H9 (cell line): ENCODE measurements around the gene ACER3. TPM values are rescaled to one million over a fixed set of nuclear protein-coding genes. Genes with fewer than 3 reads are reported as not detected.
A peak's percentile ranks its signal among the peaks of the same experiment; 100 is the strongest.

Experiments used
- DNase-seq: peaks from one replicate; pipeline ENCODE4 v3.0.0-alpha.2; 2017
- H2AFZ ChIP-seq: one replicate; pipeline ENCODE4 v1.6.1; 2013; ENCODE audit warnings: mild to moderate bottlenecking, low read length, control low read depth, moderate library complexity
- H2AK5ac ChIP-seq: 2 replicates; pipeline ENCODE4 v1.6.1; 2013; ENCODE audit warnings: low read length, control low read depth, mixed read lengths; ENCODE audit not compliant: insufficient read length
- H2BK120ac ChIP-seq: one replicate; pipeline ENCODE4 v1.6.1; 2013; ENCODE audit warnings: low read depth, mild to moderate bottlenecking, low read length, control low read depth, inconsistent platforms; ENCODE audit not compliant: poor library complexity, severe bottlenecking
- H2BK12ac ChIP-seq: 2 replicates; pipeline ENCODE4 v1.6.1; 2013; ENCODE audit warnings: low read length, control low read depth, mixed read lengths, low read depth; ENCODE audit not compliant: insufficient read length
- H2BK15ac ChIP-seq: 2 replicates; pipeline ENCODE4 v1.6.1; 2013; ENCODE audit warnings: low read depth, low read length, control low read depth
- H2BK20ac ChIP-seq: one replicate; pipeline ENCODE4 v1.6.1; 2013; ENCODE audit warnings: low read depth, mild to moderate bottlenecking, low read length, control low read depth, inconsistent platforms; ENCODE audit not compliant: poor library complexity, severe bottlenecking
- H2BK5ac ChIP-seq: 2 replicates; pipeline ENCODE4 v1.6.1; 2013; ENCODE audit warnings: low read length, control low read depth, mixed read lengths; ENCODE audit not compliant: insufficient read length
- H3K14ac ChIP-seq: 2 replicates; pipeline ENCODE4 v1.6.1; 2013; ENCODE audit warnings: low read length, control low read depth; ENCODE audit not compliant: insufficient read depth
- H3K18ac ChIP-seq: 2 replicates; pipeline ENCODE4 v1.6.1; 2013; ENCODE audit warnings: low read depth, mild to moderate bottlenecking, mixed read lengths, low read length, control low read depth; ENCODE audit not compliant: insufficient read length
- H3K23ac ChIP-seq: 2 replicates; pipeline ENCODE4 v1.6.1; 2013; ENCODE audit warnings: low read length, control low read depth, mixed read lengths, low read depth; ENCODE audit not compliant: insufficient read length
- H3K23me2 ChIP-seq: 2 replicates; pipeline ENCODE4 v1.6.1; 2013; ENCODE audit warnings: low read depth, mild to moderate bottlenecking, mixed read lengths, low read length, control low read depth; ENCODE audit not compliant: insufficient read length, poor library complexity, severe bottlenecking
- H3K27ac ChIP-seq: 2 replicates; pipeline ENCODE4 v1.5.1; 2013; ENCODE audit warnings: low read length, control low read depth, mixed read lengths, low read depth; ENCODE audit not compliant: insufficient read length
- H3K27me3 ChIP-seq: 2 replicates; pipeline ENCODE4 v1.6.1; 2013; ENCODE audit warnings: low read length, control low read depth, inconsistent platforms; ENCODE audit not compliant: insufficient read depth
- H3K4ac ChIP-seq: 2 replicates; pipeline ENCODE4 v1.6.1; 2013; ENCODE audit warnings: low read depth, mild to moderate bottlenecking, control low read depth, inconsistent platforms, low read length, moderate library complexity
- H3K4me1 ChIP-seq: 2 replicates; pipeline ENCODE4 v1.6.1; 2013; ENCODE audit warnings: low read length, control low read depth, inconsistent platforms; ENCODE audit not compliant: insufficient read depth
- H3K4me2 ChIP-seq: 2 replicates; pipeline ENCODE4 v1.6.1; 2013; ENCODE audit warnings: low read length, control low read depth, mixed read lengths; ENCODE audit not compliant: insufficient read length, insufficient read depth
- H3K56ac ChIP-seq: 2 replicates; pipeline ENCODE4 v1.6.1; 2013; ENCODE audit warnings: low read depth, mild to moderate bottlenecking, mixed read lengths, low read length, control low read depth; ENCODE audit not compliant: insufficient read length
- H3K79me1 ChIP-seq: 2 replicates; pipeline ENCODE4 v1.6.1; 2013; ENCODE audit warnings: low read depth, mild to moderate bottlenecking, moderate library complexity, low read length, control low read depth, inconsistent platforms; ENCODE audit not compliant: insufficient read depth, poor library complexity, severe bottlenecking
- H3K79me2 ChIP-seq: 2 replicates; pipeline ENCODE4 v1.6.1; 2013; ENCODE audit warnings: low read length, control low read depth, inconsistent platforms; ENCODE audit not compliant: insufficient read depth
- H3K9ac ChIP-seq: 2 replicates; pipeline ENCODE4 v1.6.1; 2013; ENCODE audit warnings: low read length, control low read depth, mixed read lengths; ENCODE audit not compliant: insufficient read length; ENCODE audit errors: extremely low read depth
- H3K9me3 ChIP-seq: one replicate; pipeline ENCODE4 v1.6.1; 2013; ENCODE audit warnings: low read depth, low read length, inconsistent platforms; ENCODE audit not compliant: control insufficient read depth
- H3T11ph ChIP-seq: one replicate; pipeline ENCODE4 v1.6.1; 2013; ENCODE audit warnings: mild to moderate bottlenecking, low read length, control low read depth, inconsistent platforms
- H4K20me1 ChIP-seq: one replicate; pipeline ENCODE4 v1.6.1; 2013; ENCODE audit not compliant: control insufficient read depth, insufficient read length, insufficient read depth
- H4K5ac ChIP-seq: 2 replicates; pipeline ENCODE4 v1.6.1; 2013; ENCODE audit warnings: low read depth, mild to moderate bottlenecking, mixed read lengths, low read length, control low read depth; ENCODE audit not compliant: insufficient read length
- H4K8ac ChIP-seq: replicated peaks from 2 replicates; pipeline ENCODE4 v1.6.1; 2013; ENCODE audit warnings: low read length, control low read depth, mixed read lengths, low read depth; ENCODE audit not compliant: insufficient read length
- H4K91ac ChIP-seq: 2 replicates; pipeline ENCODE4 v1.6.1; 2013; ENCODE audit warnings: low read depth, mild to moderate bottlenecking, moderate library complexity, mixed read lengths, low read length, control low read depth; ENCODE audit not compliant: insufficient read length
- H3K27ac Mint-ChIP-seq, 3 experiments: 2 replicates in 2 of 3; 3 replicates in 1 of 3; pipeline ENCODE4 v1.8.0; 2020 to 2021; ENCODE audit warnings: mixed read lengths in 3 of 3, mild to moderate bottlenecking in 1 of 3, moderate library complexity in 1 of 3
- H3K27me3 Mint-ChIP-seq: 2 replicates; pipeline ENCODE4 v1.8.0; 2021; ENCODE audit warnings: low read depth, mild to moderate bottlenecking, moderate library complexity, mixed read lengths
- H3K36me3 Mint-ChIP-seq, 3 experiments: 2 replicates in 2 of 3; 3 replicates in 1 of 3; pipeline ENCODE4 v1.8.0; 2020 to 2021; ENCODE audit warnings: low read depth in 3 of 3, mixed read lengths in 3 of 3; ENCODE audit not compliant: insufficient read depth in 1 of 3
- H3K4me1 Mint-ChIP-seq, 2 experiments: 2 replicates each; pipeline ENCODE4 v1.8.0; 2020; ENCODE audit warnings: mixed read lengths in 2 of 2
- H3K4me3 Mint-ChIP-seq, 2 experiments: 2 replicates in 1 of 2; 3 replicates in 1 of 2; pipeline ENCODE4 v1.8.0; 2020 to 2021; ENCODE audit warnings: mild to moderate bottlenecking in 2 of 2, mixed read lengths in 2 of 2, moderate library complexity in 1 of 2
- H3K9me3 Mint-ChIP-seq, 2 experiments: 2 replicates in 1 of 2; 3 replicates in 1 of 2; pipeline ENCODE4 v1.8.0; 2020; ENCODE audit warnings: mild to moderate bottlenecking in 2 of 2, mixed read lengths in 2 of 2, moderate library complexity in 1 of 2
- CTCF ChIP-seq: fragments of 200-600 bp; sonication (generic); conservative IDR thresholded peaks from 3 replicates; pipeline ENCODE4 v1.8.0; 2021; ENCODE audit warnings: antibody characterized with exemption, mild to moderate bottlenecking
- WGBS: extraction: QIAGEN DNeasy Blood & Tissue Kit; methylation state at CpG from one replicate; pipeline ENCODE4 v1.1.7; 2013; ENCODE audit warnings: missing lambda C conversion rate, low lambda C conversion rate, mixed read lengths; ENCODE audit not compliant: insufficient read length; ENCODE audit errors: extremely low coverage; 5-methylcytosine and 5-hydroxymethylcytosine counted together
- total RNA-seq: library from RNA; stranded (reverse); gene quantifications from 2 replicates; pipeline ENCODE4 v1.2.1, GENCODE V29; 2021

Gene ACER3
- total RNA-seq, 1 experiment from 2014 or later: 14.7 TPM

GRCh38 chr11:77066229-77067042 is 205.7 kb downstream of the ACER3 start, which contains the start of gene CAPN5:
TSS of gene CAPN5 (plus strand) at chr11:77066971. CDS start at chr11:77084887, 17,916 bp downstream.
- no peak within 1 kb of the TSS for H3K56ac ChIP-seq
- no peaks in the 10 kb centered on the region for H3K27me3 ChIP-seq
- Mint-ChIP-seq H3K9me3 (peaks cover 2 to 3% of the 10 kb centered on the region in 2 experiments; a peak in 2 of 5 replicates), H3K27ac (peak within 1 kb of the TSS in 1 of 3 experiments; percentile 68; a peak in 1 of 7 replicates), H3K4me3 (peak within 1 kb of the TSS; percentile 72 to 90), H3K4me1 (peaks cover 12 to 19% of the 10 kb centered on the region in 2 experiments), H3K27me3 (peaks cover 19% of the 10 kb centered on the region), H3K36me3 (no peaks in the 10 kb centered on the region)
- H4K20me1 ChIP-seq: no peaks in the 10 kb centered on the region
- H2BK120ac ChIP-seq: no peak within 1 kb of the TSS
- H3K9me3 ChIP-seq: no peaks in the 10 kb centered on the region
- H3K9ac ChIP-seq: peak within 1 kb of the TSS; percentile 6
- H3K79me2 ChIP-seq: 0 out of 2 replicates have a peak, but pooled peaks cover 2% of the 10 kb centered on the region
- no peak within 1 kb of the TSS for H4K5ac ChIP-seq
- no CpG with 5 or more reads among the region's 69 CpGs for WGBS
- no peak within 1 kb of the TSS for H2BK15ac ChIP-seq
- no peaks in the 10 kb centered on the region for H3K79me1 ChIP-seq
- no peak within 1 kb of the TSS for H3K18ac ChIP-seq
- H2BK12ac ChIP-seq: no peak within 1 kb of the TSS
- peak; percentile 95 for DNase-seq
- peak within 1 kb of the TSS; percentile 39; the same call in 1 of the 2 replicates for H3K14ac ChIP-seq
- H3K4ac ChIP-seq: no peak within 1 kb of the TSS
- H3K4me1 ChIP-seq: no peaks in the 10 kb centered on the region
- no peak within 1 kb of the TSS for H3K23ac ChIP-seq
- H2BK5ac ChIP-seq: no peak within 1 kb of the TSS
- peaks cover 10% of the 10 kb centered on the region for H3K23me2 ChIP-seq
- H3K4me2 ChIP-seq: peak within 1 kb of the TSS; percentile 70
- H2AFZ ChIP-seq: no peak within 1 kb of the TSS
- no peak within 1 kb of the TSS for H4K8ac ChIP-seq
- H4K91ac ChIP-seq: no peak within 1 kb of the TSS
- H3K27ac ChIP-seq: no peak within 1 kb of the TSS
- H3T11ph ChIP-seq: no peak within 1 kb of the TSS
- peak; percentile 62 for TF ChIP-seq CTCF
- H2BK20ac ChIP-seq: no peak within 1 kb of the TSS
- H2AK5ac ChIP-seq: no peak within 1 kb of the TSS
